Measurements from ENCODE around the gene GCNT3.

GCNT3 gene

GRCh38 chr15:59649603-59650002 is 38.0 kb downstream of the GCNT3 start:
- no peak for TF ChIP-seq CTCF (conservative IDR thresholded peaks at IDR 0.05; ENCODE audit: low read depth, low read length)
- Histone ChIP-seq H3K27ac (no peak overlapping the region), H3K27me3 (ENCODE audit: insufficient read depth, low read depth) (no peaks in the 10 kb centered on the region), H3K4me3 (IDR thresholded peaks at IDR 0.05; ENCODE audit: insufficient read depth, low read depth, low read length) (no peak overlapping the region), H4K20me1 (ENCODE audit: insufficient read depth) (no peaks in the 10 kb centered on the region), H3K36me3 (ENCODE audit: insufficient read depth) (0 out of 2 replicates have a peak, but pooled peaks cover 3% of the 10 kb centered on the region), H2AFZ (ENCODE audit: low read depth) (no peak overlapping the region), H3K4me1 (ENCODE audit: low read depth, poor library complexity, severe bottlenecking) (no peaks in the 10 kb centered on the region), H3K4me2 (no peak overlapping the region), H3K79me2 (ENCODE audit: insufficient read depth, low read depth) (peaks cover 18% of the 10 kb centered on the region; the same call in 1 of the 2 replicates), H3K9ac (no peak overlapping the region)

GRCh38 chr15:59654046-59654445 is 42.5 kb downstream of the GCNT3 start:
- Histone ChIP-seq H3K4me1 (ENCODE audit: low read depth, poor library complexity, severe bottlenecking) (peaks cover 16% of the 10 kb centered on the region), H3K27me3 (ENCODE audit: insufficient read depth, low read depth) (no peaks in the 10 kb centered on the region), H3K4me2 (no peak overlapping the region), H3K79me2 (ENCODE audit: insufficient read depth, low read depth) (peaks cover 44% of the 10 kb centered on the region), H3K4me3 (IDR thresholded peaks at IDR 0.05; ENCODE audit: insufficient read depth, low read depth, low read length) (no peak overlapping the region), H3K36me3 (ENCODE audit: insufficient read depth) (0 out of 2 replicates have a peak, but pooled peaks cover 3% of the 10 kb centered on the region), H4K20me1 (ENCODE audit: insufficient read depth) (no peaks in the 10 kb centered on the region), H3K27ac (no peak overlapping the region), H2AFZ (ENCODE audit: low read depth) (no peak overlapping the region), H3K9ac (no peak overlapping the region)
- TF ChIP-seq CTCF (conservative IDR thresholded peaks at IDR 0.05; ENCODE audit: low read depth, low read length) = no peak

- peaks cover 44% of the 10 kb centered on the region for H3K79me2 ChIP-seq (ENCODE audit: insufficient read depth, low read depth)
- peaks cover 16% of the 10 kb centered on the region for H3K4me1 ChIP-seq (ENCODE audit: low read depth, poor library complexity, severe bottlenecking)
- H3K27me3 ChIP-seq (ENCODE audit: insufficient read depth, low read depth) = no peaks in the 10 kb centered on the region
- H3K36me3 ChIP-seq (ENCODE audit: insufficient read depth) = no peaks in the 10 kb centered on the region
- H3K9ac ChIP-seq = peak within 1 kb of the TSS; percentile 86
- H3K4me2 ChIP-seq = peak within 1 kb of the TSS; percentile 93
- TF ChIP-seq CTCF (conservative IDR thresholded peaks at IDR 0.05; ENCODE audit: low read depth, low read length) = no peak
- no peak within 1 kb of the TSS for H3K4me3 ChIP-seq (IDR thresholded peaks at IDR 0.05; ENCODE audit: insufficient read depth, low read depth, low read length)
- H2AFZ ChIP-seq (ENCODE audit: low read depth) = peak within 1 kb of the TSS; percentile 79
- H3K27ac ChIP-seq = peak within 1 kb of the TSS; percentile 43
- H4K20me1 ChIP-seq (ENCODE audit: insufficient read depth) = no peaks in the 10 kb centered on the region
Observed at GRCh38 chr15:59656897-59657634, 45.5 kb downstream of the GCNT3 start, which contains the start of gene GTF2A2. GTF2A2 (minus strand) TSS chr15:59657515; CDS start chr15:59652277, 5,238 bp downstream.

GRCh38 chr15:59657635-59658125 is 46.1 kb downstream of the GCNT3 start:
- H3K4me3 ChIP-seq (IDR thresholded peaks at IDR 0.05; ENCODE audit: insufficient read depth, low read depth, low read length) = no peak overlapping the region
- H3K27me3 ChIP-seq (ENCODE audit: insufficient read depth, low read depth) = no peaks in the 10 kb centered on the region
- TF ChIP-seq CTCF (conservative IDR thresholded peaks at IDR 0.05; ENCODE audit: low read depth, low read length) = no peak
- H3K79me2 ChIP-seq (ENCODE audit: insufficient read depth, low read depth) = peaks cover 44% of the 10 kb centered on the region
- peak overlapping the region; percentile 86; the same call in 1 of the 2 replicates for H3K9ac ChIP-seq
- no peak overlapping the region for H3K27ac ChIP-seq
- peak overlapping the region; percentile 79 for H2AFZ ChIP-seq (ENCODE audit: low read depth)
- no peaks in the 10 kb centered on the region for H3K36me3 ChIP-seq (ENCODE audit: insufficient read depth)
- peaks cover 16% of the 10 kb centered on the region for H3K4me1 ChIP-seq (ENCODE audit: low read depth, poor library complexity, severe bottlenecking)
- no peaks in the 10 kb centered on the region for H4K20me1 ChIP-seq (ENCODE audit: insufficient read depth)
- H3K4me2 ChIP-seq = peak overlapping the region; percentile 64
